ENCODE data around the gene SNPH. TPM values are rescaled to one million over a fixed set of nuclear protein-coding genes. Genes with fewer than 3 reads are reported as not detected.
"Not testable (repeated sequence)": the region's sequence is repeated elsewhere in the genome, so short reads cannot be mapped to it uniquely, and the experiment has no call there.

The SNPH gene
- total RNA-seq = 10 to 100 TPM in 3 of 4 donors, 1 to 10 TPM in 1; 9.6 to 29.5 (median 17.3) TPM

GRCh38 chr20:1266167-1266973, at the start of gene SNPH:
TSS of gene SNPH (plus strand) at chr20:1266294. CDS start at chr20:1296240, 29,946 bp downstream.
- intact Hi-C loops (cut with DNase I) = no loop called here
- Histone ChIP-seq H3K4me3 (peak within 1 kb of the TSS; percentile 63 to 96 (median 95)), H3K27ac (replicated peaks in 1 of 4) (peak within 1 kb of the TSS; percentile 73 to 82 (median 80)), H3K4me1 (peaks cover 17 to 37% (median 24%) of the 10 kb centered on the region in 4 donors), H3K36me3 (peaks cover 0 to 7% (median 0%) of the 10 kb centered on the region in 4 donors), H3K9me3 (no peaks in the 10 kb centered on the region), H3K27me3 (no peaks in the 10 kb centered on the region)
- TF ChIP-seq, protein P1, sequence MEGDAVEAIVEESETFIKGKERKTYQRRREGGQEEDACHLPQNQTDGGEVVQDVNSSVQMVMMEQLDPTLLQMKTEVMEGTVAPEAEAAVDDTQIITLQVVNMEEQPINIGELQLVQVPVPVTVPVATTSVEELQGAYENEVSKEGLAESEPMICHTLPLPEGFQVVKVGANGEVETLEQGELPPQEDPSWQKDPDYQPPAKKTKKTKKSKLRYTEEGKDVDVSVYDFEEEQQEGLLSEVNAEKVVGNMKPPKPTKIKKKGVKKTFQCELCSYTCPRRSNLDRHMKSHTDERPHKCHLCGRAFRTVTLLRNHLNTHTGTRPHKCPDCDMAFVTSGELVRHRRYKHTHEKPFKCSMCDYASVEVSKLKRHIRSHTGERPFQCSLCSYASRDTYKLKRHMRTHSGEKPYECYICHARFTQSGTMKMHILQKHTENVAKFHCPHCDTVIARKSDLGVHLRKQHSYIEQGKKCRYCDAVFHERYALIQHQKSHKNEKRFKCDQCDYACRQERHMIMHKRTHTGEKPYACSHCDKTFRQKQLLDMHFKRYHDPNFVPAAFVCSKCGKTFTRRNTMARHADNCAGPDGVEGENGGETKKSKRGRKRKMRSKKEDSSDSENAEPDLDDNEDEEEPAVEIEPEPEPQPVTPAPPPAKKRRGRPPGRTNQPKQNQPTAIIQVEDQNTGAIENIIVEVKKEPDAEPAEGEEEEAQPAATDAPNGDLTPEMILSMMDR (IDR thresholded peaks at IDR 0.05) = no peak
- TF ChIP-seq POLR2AphosphoS5 (IDR thresholded peaks at IDR 0.05) = peak; percentile 46 to 61
- DNase-seq (ENCODE audit: extremely low spot score) = peak; percentile 93
- WGBS = 0% methylated on average over 21 of the region's 61 CpGs

DNA sequence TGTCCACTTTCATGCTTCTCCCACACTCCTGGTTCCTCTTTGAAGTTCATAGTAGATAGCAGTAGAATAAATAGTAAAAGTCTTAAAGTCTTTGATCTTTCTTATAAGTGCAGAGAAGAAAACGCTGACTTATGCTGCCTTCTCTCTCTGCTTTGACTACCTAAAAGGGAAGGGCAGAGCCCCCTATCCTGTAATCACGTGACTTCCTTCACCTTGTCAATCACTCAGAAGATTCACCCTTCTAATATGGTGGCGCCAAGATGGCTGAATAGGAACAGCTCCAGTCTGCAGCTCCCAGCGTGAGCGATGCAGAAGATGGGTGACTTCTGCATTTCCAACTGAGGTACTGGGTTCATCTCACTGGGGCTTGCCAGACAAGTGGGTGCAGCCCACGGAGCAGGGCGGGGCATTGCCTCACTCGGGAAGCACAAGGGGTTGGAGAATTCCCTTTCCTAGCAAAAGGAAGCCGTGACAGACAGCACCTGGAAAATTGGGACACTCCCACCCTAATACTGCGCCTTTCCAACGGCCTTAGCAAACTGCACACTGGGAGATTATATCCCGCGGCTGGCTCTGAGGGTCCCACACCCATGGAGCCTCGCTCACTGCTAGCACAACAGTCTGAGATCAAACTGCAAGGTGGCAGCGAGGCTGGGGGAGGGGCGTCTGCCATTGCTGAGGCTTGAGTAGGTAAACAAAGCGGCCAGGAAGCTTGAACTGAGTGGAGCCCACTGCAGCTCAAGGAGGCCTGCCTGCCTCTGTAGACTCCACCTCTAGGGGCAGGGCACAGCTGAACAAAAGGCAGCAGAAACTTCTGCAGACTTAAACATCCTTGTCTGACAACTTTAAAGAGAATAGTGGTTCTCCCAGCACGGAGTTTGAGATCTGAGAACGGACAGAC, 49.3 kb upstream of the SNPH start:
- 73% methylated on average over 11 of the region's 19 CpGs for WGBS
- not testable (repeated sequence) for H3K4me3 ChIP-seq; DNase-seq (ENCODE audit: extremely low spot score); H3K27ac ChIP-seq (replicated peaks in 1 of 4); H3K4me1 ChIP-seq; H3K36me3 ChIP-seq; H3K9me3 ChIP-seq
- peaks cover 0 to 34% (median 0%) of the 10 kb centered on the region in 4 donors for H3K27me3 ChIP-seq
- intact Hi-C loops (cut with DNase I) = loop anchor here (10.0 kb wide), 1 partner anchor 262 kb away; no protein-coding TSS in a partner anchor

DNA sequence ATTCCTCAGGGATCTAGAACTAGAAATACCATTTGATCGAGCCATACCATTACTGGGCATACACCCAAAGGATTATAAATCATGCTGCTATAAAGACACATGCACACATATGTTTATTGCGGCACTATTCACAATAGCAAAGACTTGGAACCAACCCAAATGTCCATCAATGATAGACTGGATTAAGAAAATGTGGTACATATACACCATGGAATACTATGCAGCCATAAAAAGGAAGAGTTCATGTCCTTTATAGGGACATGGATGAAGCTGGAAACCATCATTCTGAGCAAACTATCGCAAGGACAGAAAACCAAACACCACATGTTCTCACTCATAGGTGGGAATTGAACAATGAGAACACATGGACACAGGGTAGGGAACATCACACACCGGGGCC, 43.3 kb upstream of the SNPH start:
- H3K27me3 ChIP-seq = peaks cover 0 to 37% (median 10%) of the 10 kb centered on the region in 4 donors
- H3K9me3 ChIP-seq; H3K36me3 ChIP-seq; H3K4me3 ChIP-seq; intact Hi-C loops (cut with DNase I); H3K27ac ChIP-seq (replicated peaks in 1 of 4); DNase-seq (ENCODE audit: extremely low spot score): not testable (repeated sequence)
- WGBS = 85% methylated on average over 4 of the region's 4 CpGs
- peaks cover 11 to 19% (median 16%) of the 10 kb centered on the region in 4 donors for H3K4me1 ChIP-seq

DNA sequence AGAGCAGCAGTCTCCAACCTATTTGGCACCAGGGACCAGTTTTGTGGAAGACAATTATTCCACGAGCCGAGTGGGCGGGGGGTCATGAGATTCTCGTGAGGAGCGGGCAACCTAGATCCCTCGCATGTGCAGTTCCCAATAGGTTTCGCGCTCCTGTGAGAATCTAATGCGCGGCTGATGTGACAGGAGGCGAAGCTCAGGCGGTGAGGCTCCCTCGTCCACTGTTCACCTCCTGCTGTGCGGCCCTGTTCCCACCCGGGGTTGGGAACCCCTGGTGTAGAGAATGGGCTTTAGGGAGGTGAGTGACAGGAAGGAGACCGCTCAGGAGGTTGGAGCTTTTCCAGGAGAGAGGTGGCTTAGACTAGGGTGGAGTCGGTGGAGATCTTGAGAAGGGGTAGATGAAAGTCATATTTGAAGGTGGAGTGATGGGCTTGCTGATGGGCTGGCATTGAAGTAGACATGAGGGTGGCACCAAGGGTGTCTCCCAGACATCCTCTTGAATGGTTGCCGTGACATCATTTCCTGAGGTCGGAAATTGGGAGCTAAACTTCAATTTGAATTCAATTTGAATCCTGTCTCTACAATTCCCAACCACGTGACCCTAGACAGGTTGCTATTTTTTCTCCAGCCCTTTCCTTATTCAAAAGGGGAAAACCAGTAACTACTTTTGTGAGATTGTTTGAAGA, 41.7 kb upstream of the SNPH start:
- TF ChIP-seq POLR2A (IDR thresholded peaks at IDR 0.05; ENCODE audit: low read depth) (no peak), POLR2AphosphoS5 (IDR thresholded peaks at IDR 0.05) (no peak), EP300 (IDR thresholded peaks at IDR 0.05) (no peak)
- TF ChIP-seq, protein P1 (IDR thresholded peaks at IDR 0.05) = no peak
- WGBS = 84% methylated on average over 18 of the region's 20 CpGs
- Histone ChIP-seq H3K9me3 (peaks cover 0 to 5% (median 0%) of the 10 kb centered on the region in 4 donors), H3K27ac (replicated peaks in 1 of 4) (no peak overlapping the region), H3K27me3 (peaks cover 0 to 53% (median 15%) of the 10 kb centered on the region in 4 donors), H3K36me3 (no peaks in the 10 kb centered on the region), H3K4me1 (peaks cover 11 to 19% (median 16%) of the 10 kb centered on the region in 4 donors), H3K4me3 (no peak overlapping the region)
- DNase-seq (ENCODE audit: extremely low spot score) = no peak
- intact Hi-C loops (cut with DNase I) = no loop called here

DNA sequence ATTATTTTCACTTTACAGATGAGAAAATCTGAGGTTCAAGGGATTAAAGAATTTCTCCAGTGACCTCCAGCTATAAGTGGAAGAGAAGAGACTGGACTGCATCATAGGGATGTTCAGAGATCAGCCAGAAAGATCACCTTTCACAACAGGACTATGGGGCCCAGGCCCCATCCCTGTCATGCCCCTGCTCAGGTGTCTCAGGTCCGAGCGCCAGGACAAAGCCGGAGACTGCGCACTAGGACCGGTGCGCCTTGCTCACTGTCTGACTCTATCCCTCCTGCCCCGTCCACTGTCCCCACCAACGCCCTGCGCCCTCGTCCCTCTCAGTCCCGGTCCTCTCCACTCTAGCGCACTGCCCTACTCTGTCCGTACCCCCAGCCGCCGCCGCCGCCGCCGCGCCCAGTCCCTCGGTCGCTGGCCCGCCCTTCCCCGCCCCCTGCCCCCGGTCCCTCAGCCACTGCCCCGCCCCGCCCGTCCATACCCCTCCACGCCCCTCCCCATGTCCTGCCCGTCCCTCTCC, 40.8 kb upstream of the SNPH start:
- DNase-seq (ENCODE audit: extremely low spot score) = no peak
- Histone ChIP-seq H3K27ac (replicated peaks in 1 of 4) (peak overlapping the region in 1 of 4 donors; percentile 31), H3K4me1 (peaks cover 11 to 19% (median 16%) of the 10 kb centered on the region in 4 donors), H3K4me3 (peak overlapping the region; percentile 62 to 71 (median 67)), H3K9me3 (peaks cover 0 to 5% (median 0%) of the 10 kb centered on the region in 4 donors), H3K27me3 (peaks cover 0 to 62% (median 15%) of the 10 kb centered on the region in 4 donors), H3K36me3 (no peaks in the 10 kb centered on the region)
- 4% methylated on average over 29 of the region's 30 CpGs for WGBS
- no peak for TF ChIP-seq POLR2A (IDR thresholded peaks at IDR 0.05; ENCODE audit: low read depth)
- no peak for TF ChIP-seq EP300 (IDR thresholded peaks at IDR 0.05)
- TF ChIP-seq, protein P1 (IDR thresholded peaks at IDR 0.05) = no peak
- no peak for TF ChIP-seq POLR2AphosphoS5 (IDR thresholded peaks at IDR 0.05)
- intact Hi-C loops (cut with DNase I) = no loop called here

Data from esophagus muscularis mucosa (tissue), 4 donors.